Measurements from ENCODE around the gene STRN4.

GRCh38 chr19:46755853-46756543 is 9.7 kb upstream of the STRN4 start:
- no peak for TF ChIP-seq CTCF (IDR thresholded peaks at IDR 0.05; ENCODE audit: low read depth, low read length, missing input control)
- no peak for TF ChIP-seq TAF1 (conservative IDR thresholded peaks at IDR 0.05)
- no peak for TF ChIP-seq ATF3 (IDR thresholded peaks at IDR 0.05)
- TF ChIP-seq JUND (IDR thresholded peaks at IDR 0.05), result no peak
- TF ChIP-seq MAX (IDR thresholded peaks at IDR 0.05), result no peak
- TF ChIP-seq EGR1 (IDR thresholded peaks at IDR 0.05; ENCODE audit: low read depth in 2 of 2), result no peak
- no peak for TF ChIP-seq GABPA (IDR thresholded peaks at IDR 0.05 in 1 of 2, conservative IDR thresholded peaks at IDR 0.05 in 1 of 2)
- no peak for TF ChIP-seq YY1 (IDR thresholded peaks at IDR 0.05)
- no peak for TF ChIP-seq REST (IDR thresholded peaks at IDR 0.05)
- no peak for TF ChIP-seq FOXA2 (IDR thresholded peaks at IDR 0.05)
- no peak for TF ChIP-seq SP1 (IDR thresholded peaks at IDR 0.05)

Measured in liver (tissue), 3 donors.